ENCODE results near the gene THPO.

DNA sequence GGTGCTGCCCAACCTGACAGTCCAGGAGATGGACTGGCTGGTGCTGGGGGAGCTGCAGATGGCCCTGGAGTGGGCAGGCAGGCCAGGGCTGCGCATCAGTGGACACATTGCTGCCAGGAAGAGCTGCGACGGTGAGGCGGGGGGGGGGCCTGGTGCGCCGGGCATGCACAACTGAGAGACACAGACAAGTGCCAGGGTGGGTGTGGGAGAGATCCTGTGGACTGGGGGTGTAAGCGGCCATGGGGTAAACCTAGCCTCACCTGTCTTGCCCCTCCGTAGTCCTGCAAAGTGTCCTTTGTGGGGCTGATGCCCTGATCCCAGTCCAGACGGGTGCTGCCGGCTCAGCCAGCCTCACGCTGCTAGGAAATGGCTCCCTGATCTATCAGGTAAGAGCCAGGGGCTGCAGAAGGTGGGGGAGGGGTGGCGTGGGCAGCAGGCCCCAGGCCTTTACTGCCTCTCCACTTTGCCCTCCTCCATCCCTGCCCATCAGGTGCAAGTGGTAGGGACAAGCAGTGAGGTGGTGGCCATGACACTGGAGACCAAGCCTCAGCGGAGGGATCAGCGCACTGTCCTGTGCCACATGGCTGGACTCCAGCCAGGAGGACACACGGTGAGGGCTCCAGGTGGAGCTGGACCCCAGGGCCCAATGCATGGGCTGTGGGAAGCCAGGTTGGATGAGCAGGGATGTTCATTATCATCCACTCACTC is 5.2 kb upstream of the THPO start:
- TF ChIP-seq POLR2AphosphoS5 (IDR thresholded peaks at IDR 0.05; ENCODE audit: low read depth, low read length) = no peak
- TF ChIP-seq POLR2A (IDR thresholded peaks at IDR 0.05; ENCODE audit: low read depth, low read length) = no peak
